Stimulated activated CD4-positive, alpha-beta T cell treated with anti-CD3 and anti-CD28 coated beads, Interleukin-1b, Interleukin-23, amount 100 ng/mL, for 48 hours (primary cell): ENCODE measurements around the gene CTTNBP2.

Experiments used
- DNase-seq: peaks from one replicate; pipeline ENCODE4 v3.0.0-alpha.2; 2020

The CTTNBP2 gene

GRCh38 chr7:117870448-117871130 lies 2.7 kb downstream of the CTTNBP2 start:
- no peak for DNase-seq

GRCh38 chr7:117869374-117869773 lies 3.9 kb downstream of the CTTNBP2 start:
- no peak for DNase-seq

GRCh38 chr7:117863618-117864017 lies 9.6 kb downstream of the CTTNBP2 start:
- no peak for DNase-seq

DNA sequence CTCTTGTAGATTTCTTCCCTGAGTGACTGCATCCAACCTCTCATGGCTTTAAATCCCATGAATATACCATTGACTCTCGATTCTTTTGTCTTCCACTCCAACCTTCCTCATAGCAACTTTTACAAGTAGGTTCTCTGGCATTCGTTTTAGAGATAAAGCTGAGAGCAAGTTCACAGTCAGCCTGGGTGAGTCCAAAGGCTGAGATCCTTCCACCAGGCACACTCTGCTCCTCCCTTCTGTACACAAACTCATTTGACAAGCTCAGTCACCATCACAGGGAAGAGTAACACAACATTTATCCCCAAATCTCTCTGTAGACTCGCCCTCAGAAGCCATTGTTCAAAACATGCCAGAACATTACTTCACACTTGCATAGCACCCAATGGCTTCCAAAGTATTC lies 10.9 kb downstream of the CTTNBP2 start:
- no peak for DNase-seq

- DNase-seq, result no peak
These were observed 13.9 kb downstream of the CTTNBP2 start for GRCh38 chr7:117859246-117859812.

DNA sequence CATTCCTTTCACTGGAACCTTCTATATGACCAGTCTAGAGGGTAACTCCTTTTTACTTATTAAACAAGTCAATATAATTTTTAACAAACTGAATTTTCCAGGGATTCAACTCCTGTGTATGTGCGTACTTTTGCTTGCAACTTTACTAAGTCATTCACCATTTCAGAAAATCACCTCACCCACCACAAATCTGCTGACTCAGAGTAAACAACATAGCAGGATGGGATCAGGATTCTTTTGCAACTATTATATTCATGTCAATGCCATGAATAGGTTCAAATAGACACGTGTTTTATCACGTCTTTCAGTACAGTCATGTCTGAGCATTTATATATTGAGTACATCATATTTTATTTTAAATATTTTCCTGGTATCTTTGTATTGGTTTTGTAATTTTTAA lies 14.5 kb downstream of the CTTNBP2 start:
- DNase-seq, result no peak

DNA sequence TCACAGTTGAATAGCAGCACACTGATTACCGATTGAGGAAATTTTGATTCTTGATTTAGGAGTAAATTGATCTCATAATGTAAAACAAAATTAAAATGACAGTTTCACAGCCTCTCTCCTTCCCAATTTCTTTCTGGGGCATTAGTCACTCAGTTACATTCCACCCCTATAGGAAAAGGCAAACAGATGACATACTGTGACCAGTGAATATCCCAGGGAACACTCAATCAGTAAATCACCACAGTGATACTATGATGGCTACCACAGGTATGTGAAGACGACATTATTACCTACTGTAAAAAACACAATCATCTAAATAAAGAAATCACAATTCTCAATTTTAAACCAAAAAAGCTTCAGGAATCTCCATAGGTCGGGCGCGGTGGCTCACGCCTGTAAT lies 15.5 kb downstream of the CTTNBP2 start:
- DNase-seq, result no peak

- DNase-seq, result no peak
These were observed 17.0 kb downstream of the CTTNBP2 start for GRCh38 chr7:117856196-117856595.

GRCh38 chr7:117854186-117854585 lies 19.1 kb downstream of the CTTNBP2 start:
- DNase-seq, result no peak

DNA sequence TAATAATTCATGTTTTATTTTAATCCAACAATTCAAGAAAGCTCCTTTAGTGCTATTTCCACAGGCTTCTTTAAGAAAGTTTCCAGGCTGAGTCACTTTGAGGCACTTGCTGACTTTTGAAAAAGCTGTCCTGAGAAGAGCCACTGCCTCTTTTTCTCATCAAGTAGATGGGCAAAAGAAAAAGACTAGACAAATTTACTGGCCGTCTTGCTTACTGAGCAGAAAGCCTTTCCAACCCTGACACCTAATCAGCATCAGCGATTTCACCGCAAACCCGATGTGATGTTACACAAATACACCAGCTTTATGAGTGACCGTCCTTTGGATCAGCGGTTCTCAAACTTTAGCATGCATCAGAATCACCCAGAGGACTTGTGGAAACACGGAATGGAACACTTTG lies 24.3 kb downstream of the CTTNBP2 start:
- DNase-seq, result no peak

DNA sequence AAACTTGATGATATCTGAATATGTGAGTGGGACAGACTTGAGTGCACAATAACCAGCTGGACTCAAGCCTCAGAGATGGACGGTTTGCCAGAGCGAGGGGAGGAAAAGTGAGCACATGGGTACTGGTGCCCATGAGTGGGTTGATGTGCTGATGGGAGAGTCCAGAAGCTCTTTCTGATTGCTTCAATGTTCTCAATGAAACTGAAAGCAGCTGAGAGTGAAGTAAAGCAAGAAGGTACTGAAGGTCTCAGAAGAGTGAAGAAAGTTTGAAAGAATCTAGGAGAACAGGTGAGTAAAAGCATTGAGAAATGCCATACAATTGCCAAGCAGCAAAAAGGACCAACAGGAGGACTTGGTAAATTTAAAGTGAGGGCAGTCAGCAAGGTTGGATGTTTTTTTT lies 28.6 kb downstream of the CTTNBP2 start:
- DNase-seq, result no peak

GRCh38 chr7:117841611-117842010 lies 31.6 kb downstream of the CTTNBP2 start:
- DNase-seq, result no peak

DNA sequence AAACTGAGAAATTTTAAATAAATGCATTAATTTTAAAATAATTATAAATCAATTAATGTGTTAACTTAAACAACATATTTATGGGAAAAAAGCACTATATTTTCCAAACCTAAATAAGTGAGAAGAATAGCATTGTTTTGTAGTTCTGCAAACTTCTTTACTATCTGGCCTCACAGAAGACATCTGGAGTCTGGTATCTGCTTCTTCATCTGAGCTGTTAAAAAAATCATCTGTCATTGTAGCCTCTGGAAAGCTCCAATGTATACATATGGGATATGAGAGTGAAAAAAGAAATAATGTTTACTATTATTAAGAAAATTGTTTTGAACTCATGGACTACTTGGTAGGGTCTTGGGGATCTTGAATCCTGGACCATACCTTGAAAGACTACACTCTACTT lies 32.2 kb downstream of the CTTNBP2 start:
- no peak for DNase-seq

GRCh38 chr7:117839507-117839906 lies 33.7 kb downstream of the CTTNBP2 start:
- no peak for DNase-seq

- no peak for DNase-seq
These were observed 35.4 kb downstream of the CTTNBP2 start for GRCh38 chr7:117837841-117838240.

- DNase-seq, result no peak
These were observed 38.1 kb downstream of the CTTNBP2 start for GRCh38 chr7:117835016-117835664.

DNA sequence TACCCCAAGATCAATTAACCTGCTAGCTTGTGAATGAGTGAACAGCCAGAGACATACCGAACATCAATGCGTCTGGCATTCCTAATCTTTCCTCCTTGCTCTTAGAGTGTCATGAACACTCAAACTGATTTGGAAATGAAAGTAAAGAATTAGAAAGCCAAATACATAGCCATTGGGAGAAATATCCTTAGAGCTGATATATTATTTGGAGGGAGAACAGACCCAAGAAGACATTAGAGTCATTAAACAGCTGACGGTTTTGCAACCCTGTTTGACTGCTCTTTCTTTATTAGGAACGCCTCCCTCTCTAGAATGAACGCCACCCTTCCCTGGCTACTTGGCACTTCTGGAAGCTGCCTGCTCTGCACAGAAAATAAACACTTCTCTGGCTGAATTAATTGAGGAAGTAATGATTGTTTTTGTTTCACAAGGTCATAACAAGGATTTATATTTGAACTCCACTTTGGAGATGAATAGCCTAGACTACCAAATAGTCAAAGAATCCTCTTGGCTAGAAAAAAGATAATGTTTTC lies 42.8 kb downstream of the CTTNBP2 start:
- no peak for DNase-seq

- no peak for DNase-seq
These were observed 43.7 kb downstream of the CTTNBP2 start for GRCh38 chr7:117829450-117830117.

- no peak for DNase-seq
These were observed 44.4 kb downstream of the CTTNBP2 start for GRCh38 chr7:117828825-117829224.

DNA sequence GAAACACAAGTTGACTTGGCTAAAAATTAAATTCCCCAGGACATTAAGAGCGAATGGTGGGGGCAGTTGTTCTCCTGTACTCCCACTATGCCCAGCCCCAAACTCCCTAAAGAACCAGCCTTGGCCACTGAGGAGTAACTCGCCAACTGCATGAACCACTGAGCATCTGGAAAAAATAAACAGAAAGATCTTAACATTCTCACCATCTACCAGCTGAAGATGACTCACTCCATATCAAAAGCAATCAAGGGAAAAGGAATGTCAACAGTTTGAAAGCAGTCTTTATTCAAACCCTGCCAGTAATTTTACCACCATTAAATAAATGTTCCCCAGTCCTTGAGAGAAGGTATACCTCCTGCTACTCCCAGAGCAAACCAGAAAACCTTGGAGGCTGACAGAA lies 45.4 kb downstream of the CTTNBP2 start:
- no peak for DNase-seq

- no peak for DNase-seq
These were observed 48.1 kb downstream of the CTTNBP2 start for GRCh38 chr7:117825132-117825531.

GRCh38 chr7:117824592-117824991 lies 48.6 kb downstream of the CTTNBP2 start:
- no peak for DNase-seq

GRCh38 chr7:117819558-117819957 lies 53.7 kb downstream of the CTTNBP2 start:
- DNase-seq, result no peak

DNA sequence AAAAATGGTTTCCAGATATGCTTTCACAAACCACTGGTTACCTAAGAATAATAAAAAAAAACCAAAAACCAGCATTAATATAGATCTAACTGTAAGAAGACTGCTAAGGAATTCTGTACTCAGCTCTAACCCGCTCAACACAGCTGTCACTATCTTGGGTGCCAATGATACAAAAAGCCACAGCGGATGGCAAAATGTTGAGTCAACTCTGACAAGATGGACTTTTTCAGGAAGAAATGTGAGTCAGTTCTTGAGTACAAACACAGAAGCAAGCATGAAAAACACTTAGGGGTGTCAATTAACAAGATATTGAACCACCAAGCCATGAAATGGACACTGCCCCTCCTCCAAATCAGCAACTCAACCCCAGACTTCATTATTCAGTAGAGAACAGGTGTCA lies 55.0 kb downstream of the CTTNBP2 start:
- no peak for DNase-seq
